HG03095 (cell line): ENCODE measurements around the gene MIPOL1.
"Not testable (repeated sequence)": the region's sequence is repeated elsewhere in the genome, so short reads cannot be mapped to it uniquely, and the experiment has no call there.

Experiments used
- ATAC-seq: cut with Tn5 transposase; IDR thresholded peaks from one replicate; pipeline ENCODE4 v1.9.1; 2021; ENCODE audit warnings: moderate library complexity; ENCODE audit not compliant: unreplicated experiment

MIPOL1 gene

DNA sequence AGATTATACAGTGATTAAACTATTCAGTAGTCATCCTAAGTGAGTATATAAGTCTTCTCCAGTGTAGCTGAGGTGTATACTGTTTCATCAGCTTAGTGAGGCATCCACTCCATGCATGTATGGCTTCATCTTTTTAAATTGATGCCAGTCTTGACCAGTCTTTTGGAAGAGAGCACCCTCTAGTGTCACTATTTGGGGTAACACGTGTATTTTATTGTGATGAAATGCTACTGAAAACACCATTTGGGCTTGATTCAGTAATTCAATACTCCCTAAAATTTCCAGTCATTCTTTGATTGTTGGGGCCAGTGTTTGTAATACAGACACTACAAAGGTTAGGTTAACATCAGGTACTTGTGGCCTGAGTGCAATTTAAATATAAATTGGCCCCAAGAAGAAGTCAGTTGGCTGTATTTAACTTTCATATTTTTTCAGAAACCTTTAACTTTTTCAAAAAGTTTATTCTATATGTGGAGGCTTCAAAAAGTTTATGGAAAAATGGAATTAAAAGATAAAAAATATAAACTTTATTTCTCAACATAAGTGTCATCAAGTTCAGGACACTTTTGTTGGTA lies 35.3 kb downstream of the MIPOL1 start:
- no peak for ATAC-seq

DNA sequence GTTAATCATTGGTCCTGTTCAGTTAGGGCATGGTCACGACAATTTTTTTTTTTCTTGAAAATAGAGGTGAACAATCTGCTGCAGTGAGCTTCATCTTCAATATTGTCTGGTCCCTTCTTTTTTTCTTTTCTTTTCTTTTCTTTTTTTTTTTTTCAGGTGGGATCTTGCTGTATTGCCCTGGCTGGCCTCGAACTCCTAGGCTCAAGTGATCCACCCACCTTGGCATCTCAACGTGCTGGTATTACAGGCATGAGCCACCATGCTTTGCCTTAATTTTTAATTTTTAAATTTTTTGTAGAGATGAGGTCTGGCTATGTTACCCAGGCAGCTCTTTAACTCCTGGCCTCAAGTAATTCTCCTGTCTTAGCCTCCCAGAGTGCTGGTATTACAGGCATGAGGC lies 36.5 kb downstream of the MIPOL1 start:
- no peak for ATAC-seq

DNA sequence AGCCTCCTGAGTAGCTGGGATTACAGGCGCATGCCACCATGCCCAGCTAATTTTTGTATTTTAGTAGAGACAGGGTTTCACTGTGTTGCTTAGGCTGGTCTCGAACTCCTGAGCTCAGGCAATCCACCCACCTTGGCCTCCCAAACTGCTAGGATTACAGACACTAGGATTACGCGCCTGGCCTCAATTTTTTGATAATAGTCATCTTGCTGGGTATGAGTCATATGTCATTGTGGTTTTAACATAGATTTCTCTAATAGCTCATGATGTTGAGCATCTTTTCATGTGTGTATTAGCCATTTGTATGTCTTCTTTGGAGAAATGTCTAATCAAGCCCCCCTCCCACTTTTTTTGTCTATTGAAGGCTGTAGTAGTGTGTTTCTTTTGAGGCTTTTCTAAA lies 38.3 kb downstream of the MIPOL1 start:
- not testable (repeated sequence) for ATAC-seq

DNA sequence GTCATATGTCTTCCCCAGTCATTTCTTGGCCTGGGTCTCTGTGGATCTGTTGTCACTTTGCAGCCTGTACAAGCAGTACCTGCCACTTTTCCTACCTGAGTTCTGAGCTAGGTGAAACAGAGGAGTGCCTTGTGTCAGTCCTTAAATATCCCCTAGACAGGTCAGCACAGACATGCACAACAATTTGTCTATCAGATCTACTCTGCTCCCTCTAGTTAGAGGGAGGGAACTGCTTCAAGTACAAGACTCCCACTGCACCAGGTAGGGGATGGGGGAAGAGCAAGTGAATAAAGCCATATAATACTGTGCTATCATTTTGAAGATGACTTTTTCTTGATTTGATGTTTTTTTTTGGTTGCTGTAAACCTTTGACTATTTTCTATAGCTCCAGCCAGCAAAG lies 39.4 kb downstream of the MIPOL1 start:
- ATAC-seq = no peak

DNA sequence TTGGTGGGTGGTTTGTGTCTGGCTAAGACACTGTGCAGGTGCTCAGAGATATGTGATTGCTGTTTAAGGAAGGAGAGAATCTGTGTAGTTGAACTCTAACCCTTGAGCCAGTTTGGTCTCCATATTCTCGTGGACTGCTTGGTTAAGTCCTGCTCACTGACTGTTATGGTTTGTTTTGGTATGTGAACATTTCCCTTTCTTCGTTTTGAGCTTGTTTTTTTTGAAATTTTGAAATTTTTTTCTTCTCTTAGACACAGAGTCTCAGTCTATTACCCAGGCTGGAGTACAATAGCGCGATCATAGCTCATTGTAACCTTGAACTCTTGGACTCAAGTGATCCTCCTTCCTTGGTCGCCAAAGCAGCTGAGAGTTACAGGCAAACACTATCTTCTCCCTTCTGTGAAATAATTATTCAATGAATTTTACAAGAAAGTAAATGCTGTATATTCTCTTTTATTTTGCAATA lies 40.0 kb downstream of the MIPOL1 start:
- no peak for ATAC-seq

DNA sequence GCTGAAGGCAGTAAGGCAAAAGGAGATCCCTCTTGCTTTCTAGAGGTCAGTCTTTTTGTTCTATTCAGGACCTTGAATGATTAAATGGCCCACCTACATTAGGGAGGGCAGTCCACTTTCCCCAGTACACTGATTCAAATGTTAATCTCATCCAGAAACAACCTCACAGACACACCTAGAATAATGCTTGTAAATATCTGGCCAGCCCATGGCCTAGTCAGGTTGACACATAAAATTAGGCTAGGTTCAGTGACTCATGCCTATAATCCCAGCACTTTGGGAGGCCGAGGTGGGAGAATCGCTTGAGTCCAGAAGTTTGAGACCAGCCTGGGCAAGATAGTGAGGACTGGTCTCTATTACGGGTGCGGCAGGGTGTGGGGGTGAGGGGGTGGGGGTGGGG lies 43.5 kb downstream of the MIPOL1 start:
- no peak for ATAC-seq

DNA sequence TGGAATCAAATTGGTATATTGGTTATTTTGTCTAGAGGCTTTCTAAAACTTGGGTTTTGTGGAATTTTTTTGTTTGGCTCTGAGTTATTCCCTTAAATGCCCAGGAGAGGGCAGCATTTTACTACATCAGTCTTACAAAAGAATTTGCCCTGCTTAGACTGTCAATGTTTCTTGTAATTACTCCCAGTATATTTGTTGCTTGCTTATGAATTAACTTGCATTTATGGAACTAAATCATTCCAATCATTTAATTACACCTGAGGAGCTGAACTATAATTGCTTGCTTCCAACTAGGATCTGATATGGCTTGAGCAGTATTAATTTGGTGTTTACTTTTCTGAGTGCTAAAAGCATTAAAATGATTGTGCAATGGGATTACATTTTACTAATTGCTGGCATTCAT lies 48.7 kb downstream of the MIPOL1 start:
- ATAC-seq = no peak

DNA sequence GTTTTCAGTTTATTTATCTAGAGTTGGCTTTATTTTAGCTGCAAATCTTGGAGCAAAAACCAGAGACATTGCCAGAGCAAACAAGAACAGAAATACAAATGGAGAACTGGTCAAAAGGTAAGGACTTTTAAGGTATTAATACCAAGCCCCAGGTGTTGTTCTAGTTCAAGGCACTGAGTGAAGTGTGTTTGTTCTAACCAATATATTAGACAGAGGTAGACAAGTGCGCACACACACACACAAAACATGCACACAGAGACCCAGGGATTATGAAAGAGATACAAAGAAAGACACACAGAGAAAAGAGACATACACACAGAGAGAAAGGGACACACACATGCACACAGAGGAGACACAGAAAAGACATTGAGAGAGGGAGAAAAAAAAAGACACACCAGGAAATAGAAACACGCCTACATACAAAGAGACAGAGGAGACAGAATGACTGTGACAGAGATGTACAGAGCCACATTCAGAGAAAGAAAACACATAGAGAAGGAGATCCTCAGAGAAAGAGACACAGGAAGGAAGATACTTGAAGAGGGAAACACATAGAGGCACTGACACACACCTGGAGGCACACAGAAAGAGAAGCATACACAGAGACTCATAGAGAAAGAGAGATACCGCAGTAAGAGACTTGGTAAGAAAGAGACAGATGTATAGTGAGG lies 50.2 kb downstream of the MIPOL1 start:
- no peak for ATAC-seq

DNA sequence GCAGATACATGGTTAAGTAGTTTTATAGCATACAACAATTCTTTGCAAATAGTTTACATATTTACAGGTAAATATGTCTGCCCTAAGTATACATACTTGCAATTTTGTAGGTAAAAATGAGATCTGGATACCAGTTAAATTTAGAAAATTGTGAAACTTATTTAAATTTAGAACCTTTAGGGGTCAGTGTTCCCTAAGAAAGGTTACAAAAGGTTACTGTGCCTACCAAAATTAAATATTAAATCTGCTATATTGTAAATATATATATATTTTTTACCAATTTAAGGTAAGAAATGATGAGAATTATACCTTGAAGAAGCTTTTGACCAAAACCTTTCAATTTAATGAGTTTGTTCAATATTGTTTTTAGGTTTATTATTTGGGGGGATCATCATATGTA lies 54.0 kb downstream of the MIPOL1 start:
- no peak for ATAC-seq

DNA sequence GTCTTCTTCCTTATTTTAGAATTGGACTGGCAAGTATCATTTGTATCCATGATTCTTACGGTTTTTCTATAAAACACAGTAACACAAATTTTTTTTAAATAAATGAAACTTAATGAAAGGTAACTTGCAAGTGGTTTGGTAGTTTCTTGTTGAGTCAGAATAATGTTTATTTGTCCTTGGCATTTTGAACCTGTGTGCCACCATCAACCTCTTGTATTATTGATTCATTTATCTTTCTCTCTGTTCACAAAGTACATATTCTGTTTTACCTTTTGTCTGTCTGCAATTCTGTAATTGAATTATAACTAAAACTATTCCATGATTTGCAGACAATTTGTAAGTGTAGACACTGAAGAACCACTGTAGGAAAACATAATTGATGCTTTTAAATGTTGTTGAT lies 54.7 kb downstream of the MIPOL1 start:
- ATAC-seq = no peak

DNA sequence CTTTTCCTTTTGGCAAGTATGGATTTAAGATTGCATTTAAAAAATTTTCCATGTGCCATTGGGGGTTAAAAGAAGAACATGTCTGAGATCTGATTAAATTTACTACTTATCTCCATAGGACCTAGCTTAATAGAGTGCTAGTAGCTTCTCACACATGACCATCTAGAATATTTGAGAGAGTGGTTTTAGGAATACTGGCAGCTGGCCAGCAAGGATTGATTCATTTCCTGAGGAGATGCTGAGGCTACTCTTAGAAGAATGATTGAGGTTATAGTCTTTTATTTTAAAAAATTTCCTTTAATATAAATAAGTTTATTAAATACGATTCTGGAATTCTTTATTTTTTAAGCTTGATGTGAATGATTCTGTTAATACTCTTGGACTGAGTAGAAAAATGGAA lies 56.2 kb downstream of the MIPOL1 start:
- ATAC-seq = no peak

DNA sequence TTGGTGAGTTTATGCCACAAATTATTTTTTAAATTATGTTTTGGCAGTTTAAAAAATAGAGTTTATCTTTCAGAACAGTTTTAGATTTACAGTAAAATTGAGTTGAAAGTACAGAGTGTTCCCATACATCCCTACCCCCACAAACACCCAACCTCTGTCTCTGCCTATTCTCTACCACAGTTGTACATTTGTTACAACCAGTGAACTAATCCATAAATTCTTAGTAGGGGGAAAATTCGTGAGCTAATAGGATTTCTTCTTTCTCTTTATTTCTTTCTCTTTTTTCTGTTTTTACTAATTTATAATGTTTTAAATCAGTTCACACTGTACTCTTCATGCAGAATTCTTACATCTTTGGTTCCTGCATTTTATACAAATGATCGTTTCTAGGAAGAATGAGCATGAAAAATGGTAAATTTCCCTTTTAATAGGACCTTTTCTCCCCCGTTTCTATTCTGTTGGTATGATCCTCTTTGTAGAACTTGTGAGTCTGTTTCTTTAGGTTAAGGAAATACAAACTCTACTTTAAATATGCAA lies 56.7 kb downstream of the MIPOL1 start:
- ATAC-seq = no peak

DNA sequence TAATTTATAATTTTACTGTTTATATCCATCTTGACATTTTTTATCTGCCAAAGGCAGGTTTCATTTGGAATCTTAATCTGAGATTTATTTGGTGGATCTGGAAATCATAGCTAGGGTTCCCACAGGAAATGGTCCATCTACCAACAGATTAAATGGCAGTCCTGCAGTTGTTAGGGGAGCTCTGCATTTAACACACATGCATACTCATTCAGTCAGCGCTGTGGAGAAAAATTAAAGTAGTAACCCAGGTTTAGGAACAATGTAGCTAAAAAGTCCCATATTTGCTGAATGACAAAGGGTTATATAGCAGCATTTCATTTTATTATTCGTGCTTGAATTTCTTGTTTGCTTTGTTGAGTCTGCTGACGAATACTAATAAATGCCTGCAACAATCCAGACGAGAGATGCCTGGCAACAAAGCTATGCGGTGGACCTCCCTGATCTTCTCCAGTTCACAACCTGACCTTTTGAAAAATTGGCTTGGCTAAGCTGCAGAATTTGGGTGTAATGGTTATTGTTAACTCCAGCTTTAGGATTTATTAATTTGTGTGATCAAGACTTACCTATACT lies 59.8 kb downstream of the MIPOL1 start:
- no peak for ATAC-seq

DNA sequence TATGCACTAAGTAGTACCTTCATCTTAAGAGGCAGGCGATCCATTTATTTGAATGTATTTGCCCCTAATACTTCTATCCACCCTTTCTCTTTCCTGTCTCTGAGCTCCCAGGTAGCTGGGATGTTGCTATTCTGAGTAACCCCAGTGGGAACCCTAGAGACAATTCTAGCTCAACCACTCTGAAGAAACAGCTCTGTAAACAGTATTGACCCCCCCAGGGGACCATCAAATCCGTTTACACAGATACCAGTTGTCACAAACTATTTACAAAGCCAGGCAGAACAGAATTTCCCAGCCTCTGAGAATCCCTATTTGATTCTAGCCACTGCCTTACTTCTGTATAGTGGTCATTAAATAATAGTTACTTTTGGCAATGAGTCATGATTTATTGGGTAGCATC lies 64.9 kb downstream of the MIPOL1 start:
- no peak for ATAC-seq

DNA sequence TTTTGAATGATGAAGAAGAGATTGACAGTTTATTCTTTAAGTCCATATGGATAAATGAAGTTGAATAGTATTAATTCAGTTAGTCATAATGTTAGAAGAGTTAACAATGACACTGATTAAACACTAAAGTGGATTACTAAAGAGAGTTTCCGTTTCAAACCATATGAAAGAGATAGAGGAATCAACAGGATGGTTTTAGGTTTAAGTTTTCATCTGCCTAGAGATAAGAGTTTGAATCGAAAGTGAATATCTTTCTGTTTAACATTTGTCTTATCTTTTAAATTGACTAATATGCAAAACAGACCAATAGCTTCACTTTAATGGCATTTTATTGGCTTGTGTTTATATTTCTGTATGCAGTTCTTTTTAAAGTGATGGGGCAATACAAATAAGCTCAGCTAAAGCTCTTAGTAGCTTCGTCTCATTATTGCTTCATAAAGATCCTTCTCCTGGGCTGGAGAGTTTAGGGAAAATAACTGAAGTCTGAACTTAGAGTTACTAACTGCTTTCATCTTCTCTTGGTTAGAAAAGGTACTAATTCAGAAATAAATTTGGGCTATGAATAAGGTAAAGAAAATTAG lies 66.0 kb downstream of the MIPOL1 start:
- no peak for ATAC-seq

DNA sequence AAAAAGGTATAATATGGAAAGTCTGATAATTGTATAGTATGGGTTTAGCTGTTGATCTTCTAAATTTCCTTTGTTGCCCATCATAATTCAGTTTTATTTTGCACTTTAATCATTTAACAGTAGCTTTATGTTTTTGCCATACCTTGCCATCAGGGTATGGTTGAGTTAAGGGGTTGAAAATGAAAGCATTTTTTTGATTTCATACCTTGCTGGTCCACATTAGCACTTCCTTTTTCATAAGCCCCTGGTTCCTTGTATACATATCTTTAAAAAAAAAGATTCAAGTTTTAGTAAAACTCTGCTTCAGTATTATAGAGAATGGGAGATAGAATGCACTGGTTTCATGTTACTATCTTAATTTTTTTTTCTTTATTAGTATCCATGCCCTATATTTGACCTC lies 71.1 kb downstream of the MIPOL1 start:
- ATAC-seq = no peak

DNA sequence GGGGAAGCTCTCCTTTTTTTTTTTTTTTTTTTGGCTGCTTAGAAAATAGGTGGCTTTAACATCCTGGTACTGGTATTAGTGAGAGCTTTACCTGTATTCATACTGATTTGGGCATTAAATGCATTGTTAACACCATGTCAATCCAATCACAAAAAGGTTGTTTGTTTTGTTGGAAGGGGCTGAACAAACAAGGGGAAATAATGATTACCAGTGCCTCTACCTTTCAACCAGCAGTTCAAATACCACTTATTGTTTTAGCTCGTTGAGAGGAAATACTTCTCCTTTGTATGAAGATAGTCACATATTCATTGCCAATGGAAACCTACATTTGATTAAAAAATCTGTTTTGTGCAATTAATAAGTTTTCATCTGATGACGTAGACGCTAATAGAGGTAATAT lies 72.9 kb downstream of the MIPOL1 start:
- no peak for ATAC-seq

DNA sequence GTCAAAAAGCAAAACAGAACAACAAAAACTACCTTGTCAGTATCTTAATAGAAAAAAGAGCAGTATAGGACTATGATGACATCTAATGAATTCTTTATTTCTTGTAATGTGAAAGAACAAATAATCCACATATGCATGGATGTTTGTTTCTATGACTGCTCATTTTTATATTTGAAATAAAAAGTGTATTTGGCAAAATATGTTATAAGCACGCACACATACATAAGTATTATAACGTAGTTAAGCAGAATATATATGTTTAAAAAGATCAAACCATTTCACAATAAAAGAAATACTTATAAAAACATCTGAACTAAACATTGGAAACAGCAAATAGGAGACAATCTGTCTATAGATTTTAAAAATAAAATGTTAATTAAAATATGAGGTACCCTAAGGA lies 74.8 kb downstream of the MIPOL1 start:
- no peak for ATAC-seq

DNA sequence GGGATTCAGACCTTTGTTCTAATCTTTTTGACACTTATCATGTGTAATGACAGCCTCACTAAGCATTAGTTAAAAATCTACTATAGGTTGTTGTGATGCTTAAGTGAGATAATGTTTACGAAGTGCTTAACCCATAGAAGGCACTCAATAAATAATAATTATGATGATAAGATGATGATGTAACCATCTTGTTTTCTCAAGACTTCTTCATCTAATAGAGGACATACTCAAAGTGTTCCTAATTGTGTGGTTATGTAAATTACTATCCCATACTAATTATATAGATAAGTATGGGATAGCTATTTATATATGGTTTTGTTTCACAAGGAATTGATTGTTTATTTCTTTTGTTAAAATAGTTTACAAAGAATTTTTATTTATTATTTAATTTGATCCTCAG lies 76.9 kb downstream of the MIPOL1 start:
- ATAC-seq = no peak

DNA sequence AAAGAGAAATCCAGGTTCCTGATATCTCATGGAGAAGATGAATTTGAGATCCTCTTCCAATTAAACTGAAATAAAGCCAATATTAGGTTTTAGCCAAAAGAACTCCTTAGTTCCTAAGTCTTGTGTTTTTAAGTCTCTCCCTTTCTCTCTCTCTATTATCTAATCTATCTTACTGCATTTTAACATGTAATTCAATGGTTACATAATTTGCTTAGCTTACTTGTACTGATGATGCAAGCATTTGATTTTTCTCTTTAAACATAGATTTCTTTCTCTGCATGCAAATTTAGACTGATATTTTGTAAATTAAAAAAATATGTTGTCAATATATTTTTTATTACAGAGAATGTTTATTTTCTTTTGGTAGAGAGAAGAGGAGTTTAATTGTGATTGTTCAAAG lies 78.2 kb downstream of the MIPOL1 start:
- no peak for ATAC-seq

DNA sequence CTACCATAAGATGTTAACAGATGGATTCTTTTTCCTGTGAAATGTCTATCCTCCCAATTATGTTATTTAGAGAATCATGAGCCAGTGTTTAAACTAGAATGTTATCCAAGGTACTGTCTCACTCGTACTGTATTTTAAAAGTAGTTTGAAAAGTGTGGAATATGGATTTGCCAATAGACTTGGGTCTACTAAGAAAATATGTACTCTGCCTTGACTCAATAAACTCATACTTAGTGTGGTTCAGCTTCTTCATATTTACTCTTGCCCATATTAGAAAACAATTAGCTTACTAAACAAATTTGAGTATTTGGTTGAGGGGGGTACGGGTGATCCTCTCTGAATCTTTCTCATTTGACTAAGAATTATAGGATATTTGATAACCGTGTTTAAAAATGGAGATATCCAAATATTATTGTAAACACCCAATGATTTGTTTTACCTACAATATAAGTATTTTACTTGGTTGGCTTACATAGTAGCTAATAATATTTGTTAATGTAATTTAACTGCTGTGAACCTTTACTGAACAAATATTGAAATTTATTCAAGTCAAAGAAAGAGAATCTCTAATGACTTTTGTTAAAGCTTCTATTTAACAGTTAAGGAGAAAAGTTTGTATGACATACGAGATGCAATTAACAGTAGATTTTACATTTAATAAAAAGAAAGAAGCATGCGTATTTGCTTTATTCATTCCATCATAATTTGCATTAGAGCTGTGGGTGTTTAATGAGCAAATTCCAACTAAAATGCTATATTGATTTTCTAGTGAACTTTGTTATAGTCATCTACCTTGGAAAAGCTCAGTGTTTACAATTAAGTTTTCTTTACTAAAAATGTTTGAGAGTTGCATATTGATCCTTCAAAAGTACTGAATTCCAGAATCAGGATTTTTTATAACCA lies 81.2 kb downstream of the MIPOL1 start:
- no peak for ATAC-seq
